Inflammatory macrophage treated with lipopolysaccharide for 1 hour (primary cell): ENCODE measurements around the gene DAB1.
"Not testable (repeated sequence)": the region's sequence is repeated elsewhere in the genome, so short reads cannot be mapped to it uniquely, and the experiment has no call there.

ENCODE experiments used
- DNase-seq, 2 donors: peaks; one replicate each; pipeline ENCODE4 v3.0.0-alpha.2; 2020 to 2022

The DAB1 gene

DNA sequence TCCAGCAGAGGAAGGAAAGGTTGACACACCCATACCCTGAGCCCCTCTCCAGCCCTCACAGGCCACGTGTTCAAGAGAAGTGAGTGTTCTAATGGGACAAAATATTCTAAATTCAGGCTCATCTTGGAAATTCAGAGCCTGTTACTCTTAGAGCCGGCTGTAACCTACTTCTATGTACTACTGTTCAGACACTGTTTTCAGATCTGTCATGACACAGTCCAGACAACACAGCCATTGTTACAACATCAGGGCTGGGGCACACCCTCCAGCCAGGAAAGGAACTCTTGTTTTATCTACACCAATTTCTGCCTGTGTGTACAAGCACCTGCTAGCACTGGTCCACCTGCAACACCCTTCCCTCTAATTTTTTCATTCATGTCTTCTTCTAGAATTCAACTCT is 312.7 kb downstream of the DAB1 start:
- DNase-seq: no peak

DNA sequence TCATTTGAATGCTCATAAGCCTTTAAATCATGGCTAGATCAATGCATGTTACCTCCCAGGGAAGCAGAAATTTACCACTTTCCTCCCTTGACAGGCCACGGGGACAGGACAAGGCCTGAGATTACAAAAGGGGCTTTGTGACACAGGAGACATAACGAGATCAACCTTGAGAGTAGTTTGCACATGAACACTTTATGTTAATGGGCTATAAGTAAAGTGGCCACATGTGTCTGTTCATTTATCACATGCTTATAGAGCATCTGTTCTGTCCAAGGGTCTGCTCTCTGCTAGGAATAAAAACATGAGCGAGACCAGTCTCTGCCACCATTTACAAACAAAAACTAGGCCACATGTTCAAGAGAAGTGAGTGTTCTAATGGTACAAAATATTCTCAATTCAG is 314.0 kb downstream of the DAB1 start:
- no peak for DNase-seq

DNA sequence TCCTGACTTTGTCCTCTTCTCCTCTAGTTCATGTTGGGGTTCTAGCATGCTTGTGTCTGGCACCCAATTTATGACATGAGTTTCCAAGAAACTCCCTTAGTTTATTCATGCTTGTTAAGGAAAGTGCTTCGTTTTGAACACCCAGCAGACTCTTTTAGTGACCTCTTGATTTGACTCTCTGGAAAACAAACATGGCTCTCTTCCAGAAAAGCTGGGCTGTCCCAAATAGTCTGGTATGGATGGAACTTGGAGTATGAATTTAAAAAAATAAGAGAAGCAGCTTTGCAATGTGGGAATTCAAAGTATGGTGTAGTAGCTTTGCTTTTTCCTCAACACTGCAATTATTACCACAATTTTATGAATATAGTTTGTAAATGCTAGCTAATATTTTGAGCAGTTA is 314.6 kb downstream of the DAB1 start:
- no peak for DNase-seq

DNA sequence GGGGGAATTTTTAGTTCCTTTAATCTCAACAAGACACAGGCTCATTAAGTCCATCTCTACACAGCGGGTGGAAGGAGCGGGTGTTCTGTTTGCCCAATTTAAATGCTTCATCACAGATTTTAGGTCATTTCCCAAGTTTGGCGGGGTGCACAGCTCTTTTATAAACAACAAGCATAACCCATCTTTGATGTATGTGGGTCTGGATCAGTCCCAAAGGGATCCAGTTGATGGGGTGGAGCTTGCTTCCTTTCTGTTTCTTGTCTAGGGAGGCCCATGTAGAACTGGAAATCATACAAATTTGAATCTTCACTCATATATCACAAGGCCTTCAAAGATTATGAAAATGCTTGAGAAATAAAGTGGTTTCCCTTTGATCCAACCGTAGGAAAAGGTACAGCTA is 317.6 kb downstream of the DAB1 start:
- no peak for DNase-seq

DNA sequence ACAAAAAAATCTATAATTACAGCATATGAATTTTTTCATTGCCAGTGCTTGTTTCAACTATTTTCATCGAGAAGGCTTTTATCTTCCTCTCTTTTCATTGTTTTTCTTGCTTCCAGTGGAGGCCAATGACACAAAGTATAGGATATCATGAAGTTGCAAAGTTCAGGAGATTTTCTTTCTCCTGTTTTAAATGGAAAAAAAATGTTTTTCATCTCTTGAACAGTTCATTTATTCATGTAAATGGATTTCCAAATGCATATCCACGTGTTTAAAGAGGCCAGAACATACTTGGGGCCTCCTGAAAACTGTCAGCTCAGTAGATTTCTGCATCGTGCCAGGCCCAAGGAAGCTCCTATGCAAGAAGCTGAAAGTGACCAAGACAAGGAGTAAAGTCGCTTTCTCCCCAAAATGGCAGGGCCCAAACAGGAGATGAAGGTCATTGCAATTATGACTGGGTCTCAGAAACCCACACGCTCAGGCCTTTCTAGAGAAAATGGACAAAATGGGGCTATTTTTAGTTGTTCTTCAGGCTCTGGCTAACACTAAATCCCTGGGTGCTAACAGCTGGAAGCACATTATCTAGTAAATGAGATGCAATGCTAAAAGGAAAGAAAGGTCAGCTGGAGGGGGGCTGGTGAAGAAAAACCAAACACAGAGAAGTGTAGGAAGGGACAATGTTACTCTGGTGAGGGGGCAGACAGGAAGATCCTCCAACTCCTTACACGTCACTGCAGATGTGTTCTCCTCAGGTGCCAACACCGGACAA is 321.1 kb downstream of the DAB1 start:
- DNase-seq: no peak

DNA sequence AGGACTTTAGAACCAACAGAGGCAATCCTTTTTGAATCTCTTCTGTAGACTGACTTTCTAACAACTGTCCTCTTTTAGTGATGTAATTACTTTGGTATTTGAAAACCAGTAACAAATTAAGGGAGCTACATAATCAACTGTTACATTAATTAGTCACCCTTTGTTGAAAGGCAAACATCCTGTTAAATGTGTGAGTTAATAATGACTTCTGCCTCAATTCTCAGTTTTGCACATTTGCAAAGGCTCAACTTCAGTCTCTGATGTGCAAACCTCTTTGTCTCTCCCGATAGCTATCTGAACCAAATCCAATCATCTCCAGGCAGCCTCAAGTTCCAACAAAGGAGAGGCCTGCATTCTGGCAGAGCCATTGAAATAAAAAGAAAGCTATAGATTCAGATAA is 322.7 kb downstream of the DAB1 start:
- no peak for DNase-seq

DNA sequence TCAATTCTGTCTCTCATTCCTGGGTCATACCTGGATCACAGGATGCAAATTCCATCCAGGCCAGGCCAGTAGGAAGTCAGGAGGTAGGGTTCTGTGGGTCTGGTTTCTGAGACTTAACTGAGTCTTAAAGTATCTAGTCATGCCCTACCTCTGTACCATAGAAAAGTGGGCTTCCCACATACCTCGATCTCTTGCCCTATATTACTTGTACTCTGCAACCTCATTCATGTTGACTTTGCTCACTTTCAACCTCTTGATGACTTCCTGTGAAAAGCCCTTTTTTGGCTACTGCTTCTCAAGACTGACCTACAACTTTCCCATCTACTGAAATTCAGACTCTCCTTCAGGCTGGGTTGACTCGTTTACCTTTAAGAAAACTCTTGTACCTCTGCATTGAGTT is 329.1 kb downstream of the DAB1 start:
- no peak for DNase-seq

DNA sequence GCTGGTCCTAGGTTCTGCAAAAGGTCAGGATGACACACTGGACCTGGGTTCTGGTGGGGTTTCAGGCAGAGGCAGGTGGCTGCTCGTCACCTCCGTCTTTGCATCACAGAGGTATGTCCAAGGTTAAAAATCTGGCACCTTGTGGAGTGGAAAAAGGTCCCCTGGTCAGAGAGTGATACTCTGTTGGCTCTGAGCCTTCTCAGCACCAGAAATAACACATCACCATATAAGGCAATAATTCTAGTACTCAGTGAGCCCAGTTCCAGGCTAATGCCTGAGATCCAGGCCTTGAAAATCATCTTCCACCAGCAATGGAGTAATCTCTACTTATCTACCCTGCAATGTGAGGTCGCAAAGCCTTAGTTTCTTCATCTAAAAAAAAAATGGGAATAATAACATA is 330.7 kb downstream of the DAB1 start:
- no peak for DNase-seq

DNA sequence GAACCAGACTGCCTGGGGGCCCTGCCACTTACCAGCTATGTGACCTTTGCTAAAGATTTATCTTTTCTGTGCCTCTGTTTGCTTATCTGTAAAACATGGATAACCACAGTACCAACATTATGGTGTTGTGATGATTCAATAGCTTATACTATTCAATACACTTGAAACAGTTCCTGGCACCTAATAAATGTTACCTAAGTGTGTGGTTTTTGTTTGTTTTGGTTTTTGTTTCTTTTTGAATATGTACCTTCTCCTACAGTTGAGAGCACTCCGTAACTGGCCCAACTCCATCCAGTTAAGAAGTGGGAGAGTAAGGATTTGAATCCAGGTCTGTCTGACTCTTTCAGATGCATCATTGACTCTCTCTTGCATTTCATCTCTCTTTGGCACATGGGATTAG is 332.2 kb downstream of the DAB1 start:
- DNase-seq: no peak

DNA sequence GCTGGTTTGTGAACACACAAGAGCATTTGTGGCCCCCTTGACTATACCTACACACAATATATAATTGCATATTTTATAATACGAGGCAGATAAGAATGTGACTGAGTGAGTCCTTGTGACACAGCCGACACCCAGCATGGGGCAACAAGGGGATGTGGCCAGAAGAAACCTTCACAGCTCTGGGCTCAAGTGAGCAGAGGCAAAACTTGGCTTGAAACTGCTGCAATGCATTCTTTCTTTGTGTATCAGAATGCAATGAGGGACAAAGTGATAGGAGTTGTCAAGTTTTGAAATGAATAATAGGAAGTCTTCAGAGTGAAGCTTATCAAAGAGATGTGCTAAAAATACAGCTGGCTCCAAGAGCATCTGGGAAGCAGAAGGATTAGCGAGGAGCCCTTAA is 334.0 kb downstream of the DAB1 start:
- no peak for DNase-seq

DNA sequence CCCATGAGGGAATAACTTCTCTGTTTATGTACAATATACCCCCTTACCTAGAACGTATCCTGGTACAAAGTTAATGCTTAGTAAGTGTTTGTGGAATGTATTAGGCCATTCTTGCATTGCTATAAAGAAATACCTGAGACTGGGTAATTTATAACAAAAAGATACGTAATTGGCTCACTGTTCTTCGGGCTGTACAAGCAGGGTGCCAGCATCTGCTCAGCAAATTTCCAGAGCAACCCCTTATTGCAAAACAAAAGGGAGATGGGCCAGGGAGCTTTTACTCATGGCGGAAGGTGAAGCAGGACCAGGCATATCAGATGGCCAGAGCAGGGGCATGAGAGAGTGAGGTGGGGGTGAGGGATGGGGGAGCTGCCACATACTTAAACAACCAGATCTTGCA is 334.6 kb downstream of the DAB1 start:
- no peak for DNase-seq

DNA sequence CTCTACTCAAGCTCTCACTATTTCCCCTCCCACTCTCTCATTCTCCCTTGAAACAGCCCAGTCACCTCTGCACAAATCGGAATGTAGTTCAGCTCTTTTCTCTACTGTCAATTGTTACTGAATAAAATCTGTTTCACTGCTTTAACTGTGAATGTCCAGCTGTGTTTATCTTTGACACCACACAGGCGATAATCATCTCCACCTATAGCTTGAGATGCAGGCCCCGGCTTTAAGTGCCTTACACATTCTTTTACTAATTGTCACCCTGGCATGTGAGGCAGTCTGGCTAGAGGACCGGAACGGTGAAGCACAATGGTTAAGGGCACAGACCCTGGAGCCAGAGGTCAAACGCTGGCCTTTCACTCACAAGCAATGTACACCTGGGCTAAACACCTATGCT is 335.2 kb downstream of the DAB1 start:
- no peak for DNase-seq

DNA sequence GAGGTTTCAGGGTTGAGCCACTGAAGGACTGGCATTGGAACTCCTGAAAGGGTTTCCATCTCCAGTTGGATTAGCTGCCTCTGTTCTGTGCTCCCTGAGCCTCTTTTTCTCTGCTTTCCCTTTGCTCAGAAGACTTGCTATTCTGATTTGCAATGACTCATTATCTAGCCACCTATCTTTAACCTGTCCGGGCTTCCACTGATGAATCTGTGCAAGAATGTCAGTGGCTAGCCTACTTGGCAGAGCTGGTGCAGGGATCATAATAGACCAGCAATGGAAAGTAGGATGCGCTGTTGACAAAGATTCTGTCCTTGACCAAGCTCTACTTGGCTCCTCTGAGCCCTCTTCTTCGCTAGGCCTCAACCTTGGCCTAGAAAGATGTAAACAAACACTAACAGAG is 336.2 kb downstream of the DAB1 start:
- DNase-seq: not testable (repeated sequence)

DNA sequence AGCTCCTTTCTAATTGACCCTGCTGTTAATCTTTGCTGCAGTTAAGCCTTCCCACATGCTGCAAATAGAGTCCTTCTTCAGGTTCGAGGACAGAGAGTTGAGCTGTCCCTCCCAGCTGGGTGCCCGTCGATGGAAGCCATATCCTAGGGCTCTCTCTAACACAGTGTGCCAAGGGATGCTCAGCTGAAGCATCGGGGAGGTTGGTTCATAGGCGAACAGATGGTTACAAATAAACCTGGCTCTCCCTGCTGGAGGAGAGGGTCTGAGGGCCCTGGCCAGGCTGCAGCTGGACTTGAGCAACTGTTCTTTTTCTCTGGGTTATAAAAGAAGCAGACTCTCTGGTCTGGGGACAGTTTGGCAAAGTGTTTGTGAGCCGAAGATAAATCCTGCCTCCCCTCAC is 337.7 kb downstream of the DAB1 start:
- no peak for DNase-seq

DNA sequence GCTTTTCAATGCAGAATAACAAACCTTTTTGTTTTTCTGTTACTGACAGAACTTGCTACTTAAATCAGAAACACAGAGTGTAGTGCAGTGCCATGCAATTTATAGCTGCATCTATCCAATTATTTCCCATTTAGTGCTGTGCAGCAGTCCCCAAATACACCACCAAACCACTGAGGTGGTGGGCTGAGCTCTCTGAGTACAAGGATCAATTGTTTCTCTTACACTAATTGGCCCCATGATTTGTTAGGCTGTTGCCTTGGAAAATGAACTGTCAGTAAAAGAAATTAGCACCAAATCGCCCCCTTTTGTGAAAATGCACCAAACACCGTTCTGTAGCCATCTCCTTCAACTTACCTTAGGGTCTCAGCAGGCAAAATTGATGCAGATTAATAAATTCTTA is 339.2 kb downstream of the DAB1 start:
- DNase-seq: no peak

DNA sequence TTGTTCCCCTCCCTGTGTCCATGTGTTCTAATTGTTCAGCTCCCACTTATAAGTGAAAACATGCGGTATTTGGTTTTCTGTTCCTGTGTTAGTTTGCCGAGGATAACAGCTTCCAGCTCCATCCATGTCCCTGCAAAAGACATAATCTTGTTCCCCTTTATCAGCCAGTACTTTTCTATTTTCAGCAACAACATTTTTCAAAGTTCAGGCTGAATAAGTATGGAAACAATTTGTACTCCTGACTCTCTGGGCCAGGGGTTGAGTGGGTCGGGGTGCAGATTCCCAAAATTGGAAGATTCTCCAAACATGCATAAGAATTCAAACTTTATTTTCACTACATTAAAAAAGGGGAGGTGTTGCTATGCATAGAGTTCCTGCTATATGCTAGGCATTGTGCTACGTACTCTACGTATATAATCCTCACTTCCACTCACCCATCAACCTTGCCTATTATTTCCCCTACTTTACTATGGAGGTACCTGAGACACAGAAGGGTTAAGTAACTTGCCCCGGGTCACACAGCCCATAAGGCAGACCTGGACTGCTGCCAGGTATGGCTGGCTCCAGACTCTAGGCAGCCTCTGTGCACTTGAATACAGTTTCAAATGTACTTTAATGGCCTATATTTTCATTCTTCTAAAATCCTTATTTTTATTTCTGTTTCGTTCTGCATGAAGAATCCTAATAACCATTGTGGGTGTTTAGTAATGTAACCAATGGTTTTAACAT is 341.0 kb downstream of the DAB1 start:
- no peak for DNase-seq

DNA sequence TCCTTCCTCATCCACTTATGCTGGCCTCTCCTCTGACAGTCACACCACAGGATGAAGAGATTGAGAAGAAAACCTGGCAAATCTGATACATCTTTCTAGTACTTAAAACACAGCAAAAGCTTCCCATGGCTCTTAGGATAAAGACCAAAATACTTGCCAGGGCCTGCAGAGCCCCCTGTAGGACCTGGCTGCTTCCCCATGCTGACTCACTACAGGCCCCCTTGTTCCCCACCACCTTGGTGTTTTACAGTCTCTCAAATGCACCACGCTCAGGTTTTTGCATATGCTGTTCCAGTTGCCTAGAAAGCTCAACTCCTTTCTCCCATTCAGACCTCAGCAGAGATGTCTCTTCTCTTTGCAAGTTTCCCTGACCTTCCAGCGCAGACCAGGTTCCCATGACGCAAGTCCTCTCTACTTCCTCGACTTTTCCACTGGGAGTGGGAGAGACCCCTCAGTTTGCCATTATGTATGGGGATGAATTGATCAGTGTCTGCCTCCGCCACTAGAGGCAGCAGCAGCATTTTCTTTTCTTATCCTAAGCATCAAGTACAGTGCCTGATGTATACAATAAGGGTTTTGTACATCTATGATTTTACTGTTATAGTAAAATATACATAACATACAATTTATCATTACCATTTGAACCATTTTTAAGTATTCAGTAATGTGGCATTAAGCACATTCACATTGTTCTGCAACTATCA is 344.3 kb downstream of the DAB1 start:
- DNase-seq: no peak

DNA sequence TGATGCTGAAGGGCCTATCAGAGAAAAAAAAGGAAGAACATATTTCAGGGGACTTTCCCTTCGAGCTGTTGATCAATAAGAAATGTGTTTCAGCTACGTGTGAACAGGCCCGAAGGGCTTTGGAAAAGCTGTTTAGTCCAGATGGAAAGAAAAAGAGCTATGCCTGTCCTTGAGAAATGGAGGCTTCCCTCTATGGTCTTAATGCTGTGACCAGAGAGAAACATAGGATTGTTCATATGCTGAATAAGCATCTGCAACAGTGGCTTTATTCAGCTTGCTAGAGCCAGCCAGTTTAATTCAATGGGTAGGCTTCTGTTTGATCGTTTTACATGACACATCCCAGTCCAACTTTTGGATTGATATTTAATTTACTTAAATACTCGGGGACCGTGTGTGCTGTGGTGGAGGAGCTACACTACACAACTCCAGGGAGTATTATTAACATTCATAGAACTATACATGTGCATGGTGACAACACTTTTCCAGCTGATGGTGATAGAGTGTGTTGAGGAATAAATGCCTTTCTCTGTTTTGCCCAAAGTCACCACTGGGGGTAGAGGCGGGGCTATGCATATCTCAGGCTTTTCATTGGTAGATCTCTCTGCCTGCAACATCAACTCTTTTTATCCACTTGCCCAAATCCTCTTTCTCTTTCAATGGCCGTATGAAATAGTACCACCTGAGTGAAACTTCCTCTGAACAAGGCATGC is 351.3 kb downstream of the DAB1 start:
- peak in 1 of 2 donors; percentile 1 for DNase-seq

DNA sequence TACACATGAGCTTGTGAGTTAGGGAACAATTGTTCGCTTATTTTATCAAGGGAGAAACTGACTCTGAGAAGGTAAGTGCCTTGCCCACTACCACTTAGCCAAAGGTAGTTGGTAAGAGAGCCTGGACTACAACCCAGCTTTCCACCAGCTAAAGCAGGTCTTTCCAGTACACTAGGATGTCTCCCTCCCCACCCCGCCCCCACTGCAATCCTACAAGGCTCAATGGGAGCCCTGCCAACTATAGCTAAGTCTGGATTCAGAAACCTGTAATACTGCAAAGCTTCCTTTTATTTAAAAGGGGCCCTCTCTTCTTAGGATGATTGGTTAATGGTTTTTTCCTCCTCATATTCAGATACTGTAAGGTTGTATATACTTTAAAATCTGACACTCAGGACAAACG is 356.0 kb downstream of the DAB1 start:
- DNase-seq: no peak

DNA sequence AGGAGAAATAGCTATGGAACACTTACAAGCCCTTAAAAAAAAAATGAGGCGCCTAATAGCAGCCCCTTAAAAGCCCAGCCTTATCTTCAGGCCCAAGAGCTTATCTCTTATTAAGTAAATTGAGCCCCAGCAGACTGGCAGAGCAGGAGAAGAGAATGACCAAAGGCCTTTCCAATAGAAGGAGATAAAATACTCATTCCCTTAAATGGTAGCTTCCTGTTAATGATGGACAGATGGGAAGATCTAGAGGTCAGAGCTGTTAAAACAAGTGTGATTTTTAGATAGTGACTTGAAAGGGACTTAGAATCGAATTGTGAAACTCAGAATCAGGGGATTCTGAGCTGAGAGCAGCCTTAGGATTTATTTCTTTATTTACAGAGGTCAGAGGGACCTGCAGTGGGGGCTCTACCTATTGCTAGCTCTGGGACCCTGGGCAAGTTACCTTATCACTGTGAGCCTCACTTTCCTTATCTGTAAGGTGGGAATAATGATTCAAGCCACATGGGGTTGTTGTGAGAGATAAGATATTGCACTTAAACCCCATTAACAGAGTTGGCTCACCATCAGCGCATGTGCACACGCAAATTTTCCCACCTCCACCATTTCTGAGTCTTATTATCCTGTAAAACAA is 356.8 kb downstream of the DAB1 start:
- DNase-seq: no peak

DNA sequence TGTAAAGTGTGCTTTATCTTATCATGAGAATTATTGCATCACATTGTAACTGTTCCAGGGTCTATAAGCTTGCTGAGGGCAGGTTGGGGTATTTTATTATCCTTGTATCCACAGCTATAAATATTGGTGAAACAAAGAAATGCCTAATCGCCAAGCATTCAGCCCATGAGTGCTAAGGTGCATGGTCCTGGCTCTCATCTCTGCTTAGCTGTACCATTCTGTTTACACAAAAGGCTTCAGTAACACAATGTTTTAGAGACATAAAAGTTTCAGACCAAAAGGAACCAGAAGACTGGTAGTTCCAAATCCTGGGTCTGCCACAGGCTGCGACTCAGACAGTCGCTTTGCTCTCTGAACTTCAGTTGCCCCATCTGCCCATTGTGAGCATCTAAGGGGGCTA is 358.4 kb downstream of the DAB1 start:
- DNase-seq: no peak

DNA sequence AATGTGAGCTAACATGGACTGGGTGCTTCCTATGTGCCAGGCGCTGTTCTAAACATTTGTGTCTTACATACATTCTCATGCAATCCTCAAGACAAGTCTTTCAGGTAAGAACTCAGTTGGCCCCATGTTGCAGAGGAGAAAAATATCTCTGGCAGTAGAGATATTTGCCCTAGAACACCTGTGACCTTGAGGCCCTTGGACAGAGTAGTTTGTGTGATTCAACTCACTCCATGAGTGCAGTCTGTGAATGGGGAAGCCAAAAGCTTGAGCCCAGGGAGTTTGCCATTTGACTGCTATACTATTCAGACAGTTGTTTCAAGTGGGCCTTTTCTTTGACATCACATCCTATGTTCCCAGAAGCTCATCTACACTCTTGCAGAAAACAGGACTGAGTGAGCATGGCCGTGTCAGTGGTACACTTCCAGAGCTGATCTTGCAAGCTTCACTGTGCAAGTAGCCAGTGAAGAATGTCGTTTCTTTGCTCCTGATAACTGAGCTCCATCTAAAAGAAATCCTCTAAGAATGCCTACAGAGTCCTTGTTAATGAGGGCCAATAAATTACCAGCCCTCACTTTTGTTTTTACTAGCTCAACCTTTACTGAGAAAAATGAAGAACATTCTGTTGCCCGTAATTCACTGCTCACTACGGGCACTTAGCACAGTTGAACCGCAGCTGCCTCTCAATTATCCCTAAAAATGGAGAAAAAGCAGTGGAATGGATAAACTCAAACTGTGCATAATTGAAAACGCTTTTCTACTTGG is 359.3 kb downstream of the DAB1 start:
- DNase-seq: no peak
